ENCODE data around the gene KIAA1217.
"Not testable (repeated sequence)": the region's sequence is repeated elsewhere in the genome, so short reads cannot be mapped to it uniquely, and the experiment has no call there.

Gene KIAA1217

GRCh38 chr10:24482713-24483112 is 273.8 kb downstream of the KIAA1217 start:
- not testable (repeated sequence) for H3K9me3 ChIP-seq (ENCODE audit: insufficient read depth, low read depth, low read length); H3K36me3 ChIP-seq (ENCODE audit: insufficient read depth, low read depth, low read length); H3K27ac ChIP-seq (ENCODE audit: low read length); H3K9ac ChIP-seq (ENCODE audit: low read depth, low read length); H3K4me3 ChIP-seq (ENCODE audit: low read length); H3K4me1 ChIP-seq (ENCODE audit: insufficient read depth, low read length); H3K27me3 ChIP-seq (ENCODE audit: insufficient read depth, low read length)

GRCh38 chr10:24483701-24484100 is 274.8 kb downstream of the KIAA1217 start:
- no peak overlapping the region for H3K27ac ChIP-seq (ENCODE audit: low read length)
- no peaks in the 10 kb centered on the region for H3K27me3 ChIP-seq (ENCODE audit: insufficient read depth, low read length)
- no peaks in the 10 kb centered on the region; the same call in 1 of the 2 replicates for H3K4me1 ChIP-seq (ENCODE audit: insufficient read depth, low read length)
- H3K4me3 ChIP-seq (ENCODE audit: low read length): no peak overlapping the region
- no peaks in the 10 kb centered on the region for H3K36me3 ChIP-seq (ENCODE audit: insufficient read depth, low read depth, low read length)
- H3K9ac ChIP-seq (ENCODE audit: low read depth, low read length): no peak overlapping the region
- H3K9me3 ChIP-seq (ENCODE audit: insufficient read depth, low read depth, low read length): no peaks in the 10 kb centered on the region

- Histone ChIP-seq H3K27ac (ENCODE audit: low read length) (no peak overlapping the region), H3K9me3 (ENCODE audit: insufficient read depth, low read depth, low read length) (no peaks in the 10 kb centered on the region), H3K27me3 (ENCODE audit: insufficient read depth, low read length) (no peaks in the 10 kb centered on the region), H3K4me1 (ENCODE audit: insufficient read depth, low read length) (no peaks in the 10 kb centered on the region; the same call in 1 of the 2 replicates), H3K4me3 (ENCODE audit: low read length) (no peak overlapping the region), H3K36me3 (ENCODE audit: insufficient read depth, low read depth, low read length) (no peaks in the 10 kb centered on the region), H3K9ac (ENCODE audit: low read depth, low read length) (no peak overlapping the region)
Observed at GRCh38 chr10:24484771-24485170, 275.8 kb downstream of the KIAA1217 start.

- Histone ChIP-seq H3K4me3 (ENCODE audit: low read length) (no peak overlapping the region), H3K4me1 (ENCODE audit: insufficient read depth, low read length) (no peaks in the 10 kb centered on the region; the same call in 1 of the 2 replicates), H3K36me3 (ENCODE audit: insufficient read depth, low read depth, low read length) (no peaks in the 10 kb centered on the region), H3K9ac (ENCODE audit: low read depth, low read length) (no peak overlapping the region), H3K27me3 (ENCODE audit: insufficient read depth, low read length) (no peaks in the 10 kb centered on the region), H3K27ac (ENCODE audit: low read length) (no peak overlapping the region), H3K9me3 (ENCODE audit: insufficient read depth, low read depth, low read length) (no peaks in the 10 kb centered on the region)
Observed at GRCh38 chr10:24485304-24485703, 276.4 kb downstream of the KIAA1217 start.

GRCh38 chr10:24488631-24489030 is 279.7 kb downstream of the KIAA1217 start:
- no peaks in the 10 kb centered on the region for H3K9me3 ChIP-seq (ENCODE audit: insufficient read depth, low read depth, low read length)
- no peak overlapping the region for H3K9ac ChIP-seq (ENCODE audit: low read depth, low read length)
- H3K36me3 ChIP-seq (ENCODE audit: insufficient read depth, low read depth, low read length): no peaks in the 10 kb centered on the region
- no peak overlapping the region for H3K4me3 ChIP-seq (ENCODE audit: low read length)
- H3K4me1 ChIP-seq (ENCODE audit: insufficient read depth, low read length): no peaks in the 10 kb centered on the region; the same call in 1 of the 2 replicates
- no peak overlapping the region for H3K27ac ChIP-seq (ENCODE audit: low read length)
- H3K27me3 ChIP-seq (ENCODE audit: insufficient read depth, low read length): no peaks in the 10 kb centered on the region

- H3K4me3 ChIP-seq (ENCODE audit: low read length): no peak overlapping the region
- H3K4me1 ChIP-seq (ENCODE audit: insufficient read depth, low read length): peaks cover 13% of the 10 kb centered on the region
- no peak overlapping the region for H3K27ac ChIP-seq (ENCODE audit: low read length)
- H3K9me3 ChIP-seq (ENCODE audit: insufficient read depth, low read depth, low read length): no peaks in the 10 kb centered on the region
- H3K36me3 ChIP-seq (ENCODE audit: insufficient read depth, low read depth, low read length): peaks cover 8% of the 10 kb centered on the region; the same call in 1 of the 2 replicates
- H3K27me3 ChIP-seq (ENCODE audit: insufficient read depth, low read length): no peaks in the 10 kb centered on the region
- no peak overlapping the region for H3K9ac ChIP-seq (ENCODE audit: low read depth, low read length)
Observed at GRCh38 chr10:24493165-24493564, 284.2 kb downstream of the KIAA1217 start.

- Histone ChIP-seq H3K27me3 (ENCODE audit: insufficient read depth, low read length) (no peaks in the 10 kb centered on the region), H3K9ac (ENCODE audit: low read depth, low read length) (0 out of 2 replicates have a peak overlapping the region, but pooled peaks have one; percentile 10), H3K27ac (ENCODE audit: low read length) (no peak overlapping the region), H3K4me3 (ENCODE audit: low read length) (no peak overlapping the region), H3K36me3 (ENCODE audit: insufficient read depth, low read depth, low read length) (peaks cover 8% of the 10 kb centered on the region; the same call in 1 of the 2 replicates), H3K4me1 (ENCODE audit: insufficient read depth, low read length) (peaks cover 13% of the 10 kb centered on the region; the same call in 1 of the 2 replicates), H3K9me3 (ENCODE audit: insufficient read depth, low read depth, low read length) (no peaks in the 10 kb centered on the region)
Observed at GRCh38 chr10:24494236-24494635, 285.3 kb downstream of the KIAA1217 start.

GRCh38 chr10:24494777-24495176 is 285.8 kb downstream of the KIAA1217 start:
- H3K27me3 ChIP-seq (ENCODE audit: insufficient read depth, low read length): no peaks in the 10 kb centered on the region
- no peaks in the 10 kb centered on the region for H3K9me3 ChIP-seq (ENCODE audit: insufficient read depth, low read depth, low read length)
- 0 out of 2 replicates have a peak overlapping the region, but pooled peaks have one; percentile 10 for H3K9ac ChIP-seq (ENCODE audit: low read depth, low read length)
- no peak overlapping the region for H3K4me3 ChIP-seq (ENCODE audit: low read length)
- peaks cover 13% of the 10 kb centered on the region; the same call in 1 of the 2 replicates for H3K4me1 ChIP-seq (ENCODE audit: insufficient read depth, low read length)
- no peak overlapping the region for H3K27ac ChIP-seq (ENCODE audit: low read length)
- H3K36me3 ChIP-seq (ENCODE audit: insufficient read depth, low read depth, low read length): peaks cover 8% of the 10 kb centered on the region; the same call in 1 of the 2 replicates

GRCh38 chr10:24495666-24496460 is 286.9 kb downstream of the KIAA1217 start:
- peaks cover 13% of the 10 kb centered on the region; the same call in 1 of the 2 replicates for H3K4me1 ChIP-seq (ENCODE audit: insufficient read depth, low read length)
- no peak overlapping the region for H3K9ac ChIP-seq (ENCODE audit: low read depth, low read length)
- H3K27ac ChIP-seq (ENCODE audit: low read length): no peak overlapping the region
- no peak overlapping the region for H3K4me3 ChIP-seq (ENCODE audit: low read length)
- H3K36me3 ChIP-seq (ENCODE audit: insufficient read depth, low read depth, low read length): peaks cover 8% of the 10 kb centered on the region; the same call in 1 of the 2 replicates
- H3K9me3 ChIP-seq (ENCODE audit: insufficient read depth, low read depth, low read length): no peaks in the 10 kb centered on the region
- H3K27me3 ChIP-seq (ENCODE audit: insufficient read depth, low read length): no peaks in the 10 kb centered on the region

- H3K4me3 ChIP-seq (ENCODE audit: low read length): no peak overlapping the region
- peaks cover 8% of the 10 kb centered on the region; the same call in 1 of the 2 replicates for H3K36me3 ChIP-seq (ENCODE audit: insufficient read depth, low read depth, low read length)
- no peaks in the 10 kb centered on the region for H3K9me3 ChIP-seq (ENCODE audit: insufficient read depth, low read depth, low read length)
- H3K9ac ChIP-seq (ENCODE audit: low read depth, low read length): no peak overlapping the region
- H3K27ac ChIP-seq (ENCODE audit: low read length): no peak overlapping the region
- H3K4me1 ChIP-seq (ENCODE audit: insufficient read depth, low read length): peaks cover 13% of the 10 kb centered on the region; the same call in 1 of the 2 replicates
- no peaks in the 10 kb centered on the region for H3K27me3 ChIP-seq (ENCODE audit: insufficient read depth, low read length)
Observed at GRCh38 chr10:24496906-24497305, 288.0 kb downstream of the KIAA1217 start.

GRCh38 chr10:24501056-24501711 is 292.2 kb downstream of the KIAA1217 start:
- Histone ChIP-seq H3K9ac (ENCODE audit: low read depth, low read length) (no peak overlapping the region), H3K36me3 (ENCODE audit: insufficient read depth, low read depth, low read length) (peaks cover 11% of the 10 kb centered on the region; the same call in 1 of the 2 replicates), H3K27ac (ENCODE audit: low read length) (no peak overlapping the region), H3K9me3 (ENCODE audit: insufficient read depth, low read depth, low read length) (no peaks in the 10 kb centered on the region), H3K4me1 (ENCODE audit: insufficient read depth, low read length) (no peaks in the 10 kb centered on the region), H3K4me3 (ENCODE audit: low read length) (no peak overlapping the region), H3K27me3 (ENCODE audit: insufficient read depth, low read length) (no peaks in the 10 kb centered on the region)

Measured in iPS-20b (cell line).